ENCODE measurements around the gene RABL3.
"Not testable (repeated sequence)": the region's sequence is repeated elsewhere in the genome, so short reads cannot be mapped to it uniquely, and the experiment has no call there.

The RABL3 gene, protein sequence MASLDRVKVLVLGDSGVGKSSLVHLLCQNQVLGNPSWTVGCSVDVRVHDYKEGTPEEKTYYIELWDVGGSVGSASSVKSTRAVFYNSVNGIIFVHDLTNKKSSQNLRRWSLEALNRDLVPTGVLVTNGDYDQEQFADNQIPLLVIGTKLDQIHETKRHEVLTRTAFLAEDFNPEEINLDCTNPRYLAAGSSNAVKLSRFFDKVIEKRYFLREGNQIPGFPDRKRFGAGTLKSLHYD

DNA sequence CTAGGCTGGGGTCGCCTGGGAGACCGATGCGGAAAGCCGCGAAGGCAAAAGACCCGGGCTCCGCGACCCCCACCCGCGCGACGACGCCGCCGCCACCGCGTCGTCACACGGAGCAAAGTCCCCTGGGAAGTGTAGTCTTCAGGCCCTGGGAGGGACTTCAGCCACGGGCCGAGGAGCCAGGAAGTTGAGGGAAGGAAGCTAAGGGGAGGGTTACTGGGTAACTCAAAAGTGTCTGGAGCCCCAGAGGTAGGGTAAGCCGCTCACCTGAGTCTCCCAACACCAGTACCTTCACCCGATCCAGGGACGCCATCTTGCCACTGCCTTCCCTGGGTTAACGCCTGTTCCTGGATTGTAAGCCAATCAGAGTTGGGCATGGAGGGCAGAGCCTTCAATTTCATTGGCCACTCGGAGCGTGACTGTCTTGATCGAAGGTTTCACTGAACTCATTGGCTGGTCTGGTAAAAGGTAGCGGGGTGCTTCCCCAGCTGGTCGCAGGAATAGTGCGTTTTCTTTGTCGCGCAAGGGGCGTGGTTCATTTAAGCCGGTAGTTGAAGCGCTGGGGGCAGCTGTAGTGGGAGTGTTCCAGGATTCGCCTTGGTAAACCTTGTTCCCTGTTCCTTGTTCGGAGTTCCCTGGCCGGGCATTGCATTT lies at the start of gene RABL3, which contains the start of gene GTF2E1:
RABL3 (minus strand) TSS at position 319 of the 651 bp plus-strand sequence; CDS start at position 310, 9 bp downstream.
GTF2E1 (plus strand) TSS at position 547 of the 651 bp plus-strand sequence. CDS start 7,809 bp downstream, outside the sequence.
- FAIRE-seq = peak; percentile 96

- FAIRE-seq = no peak
These were observed 49.6 kb upstream of the RABL3 start for GRCh38 chr3:120791913-120792312.

DNA sequence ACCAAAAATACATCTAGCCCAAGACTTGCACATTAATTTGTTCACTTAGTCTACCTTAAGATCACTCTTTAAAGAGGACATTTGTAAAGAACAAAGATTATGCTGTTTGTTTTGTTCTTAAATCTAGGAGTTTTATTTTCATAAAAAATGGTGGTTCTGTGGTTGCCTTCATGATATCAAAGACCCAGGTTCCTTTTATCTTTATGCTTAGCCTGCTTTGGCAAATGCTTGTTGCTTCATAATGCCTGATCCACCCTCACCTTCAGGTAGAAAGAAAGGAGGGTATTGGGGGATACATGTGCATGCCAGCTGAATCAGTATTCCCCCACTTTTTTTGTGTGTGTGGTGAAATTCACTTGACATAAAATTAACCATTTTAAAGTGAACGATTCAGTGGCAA lies 48.7 kb upstream of the RABL3 start:
- no peak for FAIRE-seq

DNA sequence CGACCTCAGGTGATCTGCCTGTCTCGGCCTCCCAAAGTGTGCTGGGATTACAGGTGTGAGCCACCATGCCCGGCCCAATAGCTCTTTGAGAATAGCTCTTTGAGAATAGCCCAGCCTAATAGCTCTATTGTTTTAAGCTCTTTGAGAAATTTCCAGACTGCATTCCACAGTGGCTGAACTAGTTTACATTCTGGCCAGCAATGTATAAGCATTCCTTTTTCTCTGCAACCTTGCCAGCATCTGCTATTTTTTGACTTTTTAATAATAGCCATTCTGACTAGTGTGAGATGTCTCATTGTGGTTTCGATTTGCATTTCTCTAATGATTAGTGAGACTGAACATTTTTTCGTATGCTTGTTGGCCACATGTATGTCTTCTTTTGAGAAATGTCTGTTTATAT lies 43.5 kb upstream of the RABL3 start:
- FAIRE-seq = not testable (repeated sequence)

DNA sequence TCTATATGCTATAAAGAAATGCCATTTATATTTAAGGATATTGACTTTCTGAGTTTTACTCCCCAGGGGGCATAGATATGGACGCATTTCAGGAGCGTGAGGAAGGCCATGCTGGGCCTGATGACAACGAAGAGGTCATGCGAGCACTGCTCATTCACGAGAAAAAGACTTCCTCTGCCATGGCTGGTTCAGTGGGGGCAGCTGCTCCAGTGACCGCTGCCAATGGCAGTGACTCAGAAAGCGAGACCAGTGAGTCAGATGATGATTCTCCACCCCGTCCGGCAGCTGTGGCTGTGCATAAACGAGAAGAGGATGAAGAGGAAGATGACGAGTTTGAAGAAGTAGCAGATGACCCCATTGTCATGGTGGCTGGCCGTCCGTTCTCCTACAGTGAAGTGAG lies 38.7 kb upstream of the RABL3 start:
- FAIRE-seq = no peak

- no peak for FAIRE-seq
These were observed 36.5 kb upstream of the RABL3 start for GRCh38 chr3:120778776-120779175.

GRCh38 chr3:120775411-120775810 lies 33.1 kb upstream of the RABL3 start:
- FAIRE-seq = no peak

DNA sequence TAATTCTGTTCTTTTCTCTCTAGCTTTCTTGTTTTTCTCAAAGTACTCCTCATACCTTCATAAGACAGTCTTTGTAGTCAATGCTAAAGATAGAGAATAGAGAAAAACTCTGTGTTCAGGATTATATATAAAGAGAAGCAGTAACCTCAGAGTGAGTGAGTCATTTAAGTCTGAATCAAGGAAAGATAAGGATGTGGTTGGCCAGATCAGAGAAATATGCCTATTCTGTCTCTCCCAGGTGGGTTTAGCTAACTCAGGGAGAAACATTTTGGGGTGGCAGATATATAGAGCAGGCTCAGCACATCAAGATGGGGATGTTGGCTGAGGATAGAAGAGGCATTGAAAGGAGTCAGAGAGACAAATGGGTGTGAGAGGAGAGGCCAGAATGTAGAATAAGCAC lies 31.6 kb upstream of the RABL3 start:
- FAIRE-seq = no peak

- FAIRE-seq = no peak
These were observed 29.8 kb upstream of the RABL3 start for GRCh38 chr3:120772081-120772480.

GRCh38 chr3:120770891-120771290 lies 28.6 kb upstream of the RABL3 start:
- FAIRE-seq = no peak

GRCh38 chr3:120769436-120769835 lies 27.1 kb upstream of the RABL3 start:
- FAIRE-seq = no peak

DNA sequence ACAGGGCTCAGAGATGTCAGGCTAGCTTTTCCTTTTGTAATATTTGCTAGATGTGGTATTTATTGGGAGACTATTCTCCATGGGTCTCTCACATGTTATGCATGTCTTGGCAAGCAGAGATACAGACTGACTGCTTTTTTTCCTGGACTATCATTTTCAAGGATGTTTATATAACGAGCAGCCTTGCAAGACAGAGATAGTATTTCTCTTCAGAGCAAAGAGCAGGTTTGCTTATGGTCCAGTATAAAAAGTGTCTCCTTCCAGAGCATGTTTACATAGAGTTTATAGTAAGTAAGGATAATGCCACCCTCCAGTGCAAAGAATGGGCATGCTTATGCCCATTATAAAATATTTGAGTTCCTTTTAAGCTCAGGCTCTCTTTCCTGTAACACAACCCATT lies 24.8 kb upstream of the RABL3 start:
- FAIRE-seq = no peak

DNA sequence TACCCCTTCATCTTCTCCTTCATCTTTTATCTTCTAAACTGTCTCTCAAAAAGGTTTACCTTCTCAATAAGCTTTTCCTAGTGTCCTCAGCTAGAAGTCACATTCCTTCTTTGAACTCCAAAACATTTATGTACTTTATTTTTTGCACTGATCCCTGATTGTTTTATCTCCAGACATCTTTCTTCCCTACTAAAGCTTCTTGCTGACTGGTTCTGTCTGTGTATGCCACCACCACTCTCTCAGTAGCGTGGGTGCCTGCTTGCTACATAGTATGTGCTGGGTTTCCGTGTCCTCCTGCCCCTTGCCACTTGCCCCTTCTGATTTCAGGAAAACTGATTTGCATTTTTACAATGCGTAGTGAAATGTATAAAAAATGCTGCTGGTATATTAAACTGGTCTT lies 24.3 kb upstream of the RABL3 start:
- no peak for FAIRE-seq

DNA sequence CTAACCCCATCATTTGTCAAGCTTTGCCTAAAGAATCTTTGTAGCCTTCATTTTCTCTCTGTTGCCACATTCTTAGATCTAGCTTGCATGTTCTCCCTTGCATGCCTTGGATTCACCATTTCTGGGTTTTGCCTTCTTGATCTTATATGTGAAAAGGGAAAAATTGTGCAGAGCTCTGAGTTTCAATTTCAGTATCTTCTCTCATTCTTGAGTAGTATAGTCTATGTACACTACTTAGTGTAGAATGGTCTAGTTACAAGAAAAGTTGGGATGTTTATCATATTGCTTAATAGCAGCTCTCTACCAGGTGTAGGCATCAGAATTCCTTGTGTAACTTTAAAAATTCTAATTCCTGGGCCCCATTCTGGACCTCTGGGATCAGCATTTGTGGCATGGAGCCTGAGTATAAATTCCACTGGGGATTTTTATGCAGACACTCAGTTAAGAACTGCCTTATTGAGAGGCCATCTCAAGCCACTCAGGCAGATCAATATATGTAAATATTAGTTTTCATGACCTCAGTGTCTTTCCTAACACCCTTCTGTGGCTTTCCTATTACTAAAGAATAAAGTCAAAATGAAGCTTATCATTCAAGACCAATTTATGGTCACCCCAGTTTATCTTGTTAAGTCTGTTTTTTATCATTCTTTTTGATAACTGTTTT lies 23.6 kb upstream of the RABL3 start:
- FAIRE-seq = no peak

GRCh38 chr3:120764206-120764605 lies 21.9 kb upstream of the RABL3 start:
- FAIRE-seq = no peak

DNA sequence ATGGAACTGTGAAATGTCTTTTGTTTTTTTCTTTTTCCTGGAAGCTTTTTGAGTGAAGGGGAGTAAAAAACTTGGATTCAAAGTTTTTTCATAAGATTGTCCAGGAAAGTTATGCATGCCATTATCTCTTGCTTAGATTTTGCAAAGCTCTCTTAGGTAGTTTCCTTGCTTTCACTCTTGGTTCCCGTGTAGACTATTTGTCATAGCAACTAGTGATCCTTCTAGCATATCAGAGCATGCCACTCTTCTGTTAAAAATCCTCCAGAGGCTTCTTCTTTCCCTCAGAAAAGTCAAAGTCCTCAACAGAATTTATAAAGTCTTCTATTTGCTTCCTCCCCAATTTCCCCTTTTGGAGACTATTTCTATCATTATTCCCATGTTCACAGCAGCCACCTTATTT lies 21.3 kb upstream of the RABL3 start:
- FAIRE-seq = no peak

- no peak for FAIRE-seq
These were observed 20.3 kb upstream of the RABL3 start for GRCh38 chr3:120762615-120763014.

- not testable (repeated sequence) for FAIRE-seq
These were observed 16.2 kb upstream of the RABL3 start for GRCh38 chr3:120758551-120758950.

DNA sequence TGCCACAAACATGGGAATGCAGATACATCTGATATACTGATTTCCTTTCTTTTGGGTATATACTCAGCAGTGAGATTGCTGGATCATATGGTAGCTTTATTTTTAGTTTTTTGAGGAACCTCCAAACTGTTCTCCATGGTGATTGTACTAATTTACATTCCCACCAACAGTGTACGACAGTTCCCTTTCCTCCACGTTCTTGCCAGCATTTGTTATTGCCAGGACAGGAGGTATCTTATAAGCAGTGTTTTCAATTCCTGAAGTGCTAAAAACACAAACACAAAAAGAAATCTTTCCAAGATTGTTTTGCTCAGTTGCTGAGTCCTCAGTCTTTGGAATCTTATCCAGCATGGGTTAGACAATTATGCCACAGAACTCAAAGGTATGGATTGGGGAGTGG lies 13.7 kb upstream of the RABL3 start:
- no peak for FAIRE-seq

DNA sequence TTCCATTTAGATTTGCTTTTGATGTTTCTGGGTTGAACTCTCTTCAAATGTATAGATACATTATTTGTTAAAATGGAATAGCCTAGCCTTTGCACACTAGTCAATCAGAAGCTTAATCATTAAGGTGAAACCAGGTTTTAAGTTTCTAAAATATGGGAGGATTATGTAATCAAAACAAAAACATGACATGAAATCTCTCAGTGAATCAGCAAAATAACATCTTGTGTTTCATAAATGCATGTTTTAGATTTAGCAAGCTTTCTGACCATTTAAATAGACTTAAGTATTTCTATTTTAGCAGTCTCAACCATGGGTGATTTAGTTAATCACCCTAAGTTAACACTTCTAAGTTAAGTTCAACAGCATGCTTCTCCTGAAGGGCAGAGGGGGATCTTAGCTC lies 11.5 kb upstream of the RABL3 start:
- FAIRE-seq = no peak

GRCh38 chr3:120752865-120753264 lies 10.5 kb upstream of the RABL3 start:
- no peak for FAIRE-seq

GRCh38 chr3:120752230-120752629 lies 9.9 kb upstream of the RABL3 start:
- FAIRE-seq = no peak

DNA sequence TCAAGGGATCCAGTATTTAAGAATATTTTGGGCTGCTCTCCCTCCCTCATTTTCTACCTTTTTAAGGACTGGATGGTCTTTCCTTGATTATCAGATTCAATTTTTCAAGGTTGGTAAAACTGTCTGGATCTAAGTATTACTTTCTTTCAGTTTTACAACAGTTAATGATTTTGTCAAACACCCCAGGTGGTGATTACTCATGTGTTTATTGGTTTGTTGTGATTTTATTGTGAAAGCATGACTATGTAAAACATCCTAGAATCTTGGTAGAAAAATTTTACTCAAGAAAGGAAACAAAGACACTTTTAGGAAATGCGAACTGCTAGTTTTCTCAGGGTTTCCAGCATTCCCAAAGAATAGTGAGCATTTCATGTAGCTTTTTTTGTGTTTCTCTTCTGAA lies 7.5 kb upstream of the RABL3 start:
- FAIRE-seq = no peak

GRCh38 chr3:120745466-120745865 lies 3.1 kb upstream of the RABL3 start:
- no peak for FAIRE-seq

Measured in TTC549 (cell line).